Measurements from ENCODE around the gene ANO10.

DNA sequence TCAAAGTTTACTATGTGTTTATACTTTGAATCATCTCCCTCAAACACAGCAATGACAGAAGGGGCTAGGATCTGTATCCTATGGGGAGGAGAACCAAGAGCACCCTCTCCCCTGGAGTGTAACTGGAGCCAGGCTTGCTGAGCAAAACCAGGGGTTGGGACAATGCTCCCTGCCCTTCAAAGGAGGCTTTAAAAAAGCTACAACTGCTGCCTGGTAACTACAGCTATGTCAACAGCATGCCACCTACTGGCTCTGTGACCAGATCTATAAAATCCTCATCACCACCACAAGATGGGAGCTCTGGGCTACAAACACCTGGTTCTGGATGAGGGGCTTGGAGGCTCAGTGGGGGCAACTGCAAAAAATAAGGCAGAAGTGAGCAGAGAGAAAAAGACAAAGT lies 61.9 kb downstream of the ANO10 start:
- TF ChIP-seq, protein P1, sequence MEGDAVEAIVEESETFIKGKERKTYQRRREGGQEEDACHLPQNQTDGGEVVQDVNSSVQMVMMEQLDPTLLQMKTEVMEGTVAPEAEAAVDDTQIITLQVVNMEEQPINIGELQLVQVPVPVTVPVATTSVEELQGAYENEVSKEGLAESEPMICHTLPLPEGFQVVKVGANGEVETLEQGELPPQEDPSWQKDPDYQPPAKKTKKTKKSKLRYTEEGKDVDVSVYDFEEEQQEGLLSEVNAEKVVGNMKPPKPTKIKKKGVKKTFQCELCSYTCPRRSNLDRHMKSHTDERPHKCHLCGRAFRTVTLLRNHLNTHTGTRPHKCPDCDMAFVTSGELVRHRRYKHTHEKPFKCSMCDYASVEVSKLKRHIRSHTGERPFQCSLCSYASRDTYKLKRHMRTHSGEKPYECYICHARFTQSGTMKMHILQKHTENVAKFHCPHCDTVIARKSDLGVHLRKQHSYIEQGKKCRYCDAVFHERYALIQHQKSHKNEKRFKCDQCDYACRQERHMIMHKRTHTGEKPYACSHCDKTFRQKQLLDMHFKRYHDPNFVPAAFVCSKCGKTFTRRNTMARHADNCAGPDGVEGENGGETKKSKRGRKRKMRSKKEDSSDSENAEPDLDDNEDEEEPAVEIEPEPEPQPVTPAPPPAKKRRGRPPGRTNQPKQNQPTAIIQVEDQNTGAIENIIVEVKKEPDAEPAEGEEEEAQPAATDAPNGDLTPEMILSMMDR (IDR thresholded peaks at IDR 0.05; ENCODE audit: insufficient read depth, low read depth, low read length): no peak
- TF ChIP-seq EZH2 (IDR thresholded peaks at IDR 0.05; ENCODE audit: insufficient read depth, low read length): no peak
